CD4-positive, alpha-beta memory T cell (primary cell): ENCODE data around the gene FGFR4. TPM values are rescaled to one million over a fixed set of nuclear protein-coding genes. Genes with fewer than 3 reads are reported as not detected.

ENCODE experiments used
- CTCF ChIA-PET: fragments of 350-600 bp; sonication (Branson Sonifier 250); formaldehyde crosslinking; loops from one replicate; lab custom pipeline; 2021; ENCODE audit warnings: inconsistent platforms; ENCODE audit not compliant: partially characterized antibody; lab: Charles Lee
- POLR2A ChIA-PET: fragments of 350-600 bp; sonication (Branson Sonifier 250); formaldehyde crosslinking; loops from one replicate; lab custom pipeline; 2021; ENCODE audit not compliant: partially characterized antibody; lab: Charles Lee
- DNase-seq, 5 donors: peaks; one replicate each; pipeline versions ENCODE4 v3.0.0 to v3.0.0-alpha.2; 2020 to 2022; ENCODE audit warnings: mixed read lengths in 1 of 5
- H3K27ac ChIP-seq: one replicate; pipeline ENCODE4 v1.7.0; 2013; ENCODE audit warnings: low read depth, low read length
- H3K27me3 ChIP-seq: 2 replicates; pipeline ENCODE4 v1.7.0; 2013; ENCODE audit warnings: mild to moderate bottlenecking, low read length, moderate library complexity; ENCODE audit not compliant: insufficient read depth
- H3K36me3 ChIP-seq: 2 replicates; pipeline ENCODE4 v1.7.0; 2013; ENCODE audit warnings: mild to moderate bottlenecking, low read length, moderate library complexity; ENCODE audit not compliant: insufficient read depth
- H3K4me1 ChIP-seq: 2 replicates; pipeline ENCODE4 v1.7.0; 2013; ENCODE audit warnings: mild to moderate bottlenecking, low read length, moderate library complexity; ENCODE audit not compliant: insufficient read depth
- H3K4me3 ChIP-seq, 2 donors: one replicate each; pipeline ENCODE4 v1.7.0; 2013; ENCODE audit warnings: low read length in 2 of 2, mild to moderate bottlenecking in 1 of 2
- H3K9me3 ChIP-seq, 2 donors: one replicate each; pipeline ENCODE4 v1.7.0; 2013; ENCODE audit warnings: low read length in 2 of 2, control low read depth in 1 of 2; ENCODE audit not compliant: control insufficient read depth in 1 of 2
- H3K27ac Mint-ChIP-seq, 7 donors: one replicate each; pipeline ENCODE4 v1.8.0; 2020 to 2021; ENCODE audit warnings: mixed read lengths in 7 of 7, mild to moderate bottlenecking in 6 of 7, inconsistent platforms in 3 of 7, moderate library complexity in 3 of 7
- H3K27me3 Mint-ChIP-seq, 2 donors: one replicate each; pipeline ENCODE4 v1.8.0; 2020 to 2021; ENCODE audit warnings: mixed read lengths in 2 of 2
- H3K36me3 Mint-ChIP-seq, 2 donors: one replicate each; pipeline ENCODE4 v1.8.0; 2020 to 2021; ENCODE audit warnings: mixed read lengths in 2 of 2, inconsistent platforms in 1 of 2, mild to moderate bottlenecking in 1 of 2
- H3K4me1 Mint-ChIP-seq, 4 donors: one replicate each; pipeline ENCODE4 v1.8.0; 2020 to 2021; ENCODE audit warnings: mixed read lengths in 4 of 4, mild to moderate bottlenecking in 1 of 4
- H3K4me3 Mint-ChIP-seq, 8 donors: one replicate each; pipeline ENCODE4 v1.8.0; 2020 to 2021; ENCODE audit warnings: mixed read lengths in 8 of 8, mild to moderate bottlenecking in 7 of 8, moderate library complexity in 6 of 8, inconsistent platforms in 3 of 8
- H3K9me3 Mint-ChIP-seq, 8 donors: one replicate each; pipeline ENCODE4 v1.8.0; 2020 to 2021; ENCODE audit warnings: mixed read lengths in 8 of 8, mild to moderate bottlenecking in 5 of 8, inconsistent platforms in 3 of 8, moderate library complexity in 1 of 8
- intact Hi-C: fragments of 100-400 bp; cut with micrococcal nuclease; formaldehyde crosslinking; loops from one replicate; pipeline ENCODE4 v1.15.1; 2023
- polyA plus RNA-seq, 2 donors: library from polyadenylated mRNA; unstranded; fragments of 300-500 nt; fragmentation: Illumina TruSeq; gene quantifications; one replicate each; pipeline ENCODE4 v1.2.3, GENCODE V29; 2021
- total RNA-seq, 2 experiments: library from RNA; stranded (reverse); gene quantifications; one replicate each; pipeline ENCODE4 v1.2.3, GENCODE V29; 2021

The FGFR4 gene
- total and polyA plus RNA-seq, 4 experiments from 2014 or later: 2.2 to 3.0 TPM; not detected in 2

DNA sequence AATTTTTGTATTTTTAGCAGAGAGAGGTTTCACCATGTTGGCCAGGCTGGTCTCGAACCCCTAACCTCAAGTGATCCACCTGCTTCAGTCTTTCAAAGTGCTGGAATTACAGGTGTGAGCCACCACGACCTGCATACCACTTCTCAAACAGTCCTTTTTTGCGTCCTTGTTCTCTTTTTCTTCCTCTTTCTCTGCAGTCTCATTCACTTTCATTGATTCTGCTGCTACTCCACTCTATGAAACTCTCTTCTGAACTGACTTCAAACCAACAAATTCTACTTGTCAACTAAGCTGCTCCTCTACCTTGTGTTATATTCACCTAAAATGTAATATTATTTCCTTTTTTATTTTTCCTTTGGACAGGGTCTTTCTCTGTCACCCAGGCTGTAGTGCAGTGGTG lies 54.8 kb downstream of the FGFR4 start:
- peak overlapping the region in 5 of 7 donors; percentile 29 to 80 (median 48) for H3K27ac Mint-ChIP-seq
- CTCF ChIA-PET: interaction anchor here (1.1 to 1.9 kb wide), 3 partner anchors 31 to 70 kb away, joined by 3 to 6 read pairs (median 5); no protein-coding TSS in a partner anchor
- POLR2A ChIA-PET: no interaction called here
- no peaks in the 10 kb centered on the region for H3K27me3 Mint-ChIP-seq
- peaks cover 33 to 55% (median 41%) of the 10 kb centered on the region in 4 donors for H3K4me1 Mint-ChIP-seq
- Histone ChIP-seq H3K4me1 (peaks cover 55% of the 10 kb centered on the region), H3K36me3 (peaks cover 9% of the 10 kb centered on the region), H3K27me3 (no peaks in the 10 kb centered on the region), H3K9me3 (no peaks in the 10 kb centered on the region), H3K4me3 (no peak overlapping the region), H3K27ac (no peak overlapping the region)
- peak overlapping the region in 4 of 8 donors; percentile 21 to 69 (median 34) for H3K4me3 Mint-ChIP-seq
- peaks cover 31 to 55% of the 10 kb centered on the region in 2 donors for H3K36me3 Mint-ChIP-seq
- no peak for DNase-seq
- no peaks in the 10 kb centered on the region for H3K9me3 Mint-ChIP-seq
- intact Hi-C loops: no loop called here

DNA sequence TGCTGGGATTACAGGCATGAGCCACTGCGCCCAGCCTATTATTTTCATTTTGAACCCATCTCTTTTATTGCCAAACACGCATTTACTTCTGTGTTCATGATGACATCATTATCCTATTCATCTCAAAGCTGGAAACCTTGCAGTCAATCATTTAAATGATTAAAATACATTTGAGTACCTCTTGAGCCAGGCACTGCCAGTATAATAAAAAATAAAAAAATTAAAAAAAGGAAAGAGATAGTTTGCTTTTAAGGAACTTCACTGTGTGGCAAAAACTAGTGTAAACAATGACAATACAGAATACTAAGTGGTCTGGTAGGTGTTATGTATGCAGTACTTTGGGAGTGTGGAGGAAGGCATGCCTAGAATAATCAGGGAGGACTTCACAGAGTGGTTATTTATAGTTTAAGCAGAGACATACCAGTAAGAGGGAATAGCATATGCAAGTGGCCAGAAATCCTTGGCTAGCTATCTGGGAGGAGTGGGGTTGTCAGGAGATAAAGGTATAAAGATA lies 55.4 kb downstream of the FGFR4 start:
- Histone ChIP-seq H3K4me3 (no peak overlapping the region), H3K9me3 (no peaks in the 10 kb centered on the region), H3K27ac (no peak overlapping the region), H3K36me3 (peaks cover 8% of the 10 kb centered on the region), H3K27me3 (no peaks in the 10 kb centered on the region), H3K4me1 (peaks cover 49% of the 10 kb centered on the region)
- H3K36me3 Mint-ChIP-seq: peaks cover 28 to 53% of the 10 kb centered on the region in 2 donors
- H3K27ac Mint-ChIP-seq: peak overlapping the region in 4 of 7 donors; percentile 25 to 74 (median 43)
- ChIA-PET CTCF (no interaction called here), POLR2A (no interaction called here)
- intact Hi-C loops: no loop called here
- no peak for DNase-seq
- H3K4me3 Mint-ChIP-seq: no peak overlapping the region
- H3K9me3 Mint-ChIP-seq: no peaks in the 10 kb centered on the region
- no peaks in the 10 kb centered on the region for H3K27me3 Mint-ChIP-seq
- H3K4me1 Mint-ChIP-seq: peaks cover 30 to 48% (median 36%) of the 10 kb centered on the region in 4 donors

DNA sequence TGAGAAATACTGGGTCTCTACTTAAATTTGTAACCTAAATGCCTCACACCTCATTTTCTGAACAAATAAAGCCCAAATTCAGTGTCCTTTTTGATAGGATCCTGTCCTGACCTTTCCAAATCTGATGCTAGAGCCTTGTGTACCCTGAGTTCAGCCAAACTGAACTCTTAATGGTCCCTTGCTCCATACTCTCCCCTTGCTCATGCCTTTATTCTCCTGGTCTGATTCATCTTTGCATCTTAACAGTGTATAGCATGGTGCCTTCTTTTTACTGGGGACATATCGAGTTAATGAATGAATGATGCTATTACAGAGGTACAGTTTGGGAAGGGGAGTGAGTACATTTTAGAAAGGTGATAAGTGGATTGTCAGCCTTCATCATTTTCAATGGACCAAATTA lies 56.1 kb downstream of the FGFR4 start:
- Histone ChIP-seq H3K27me3 (no peaks in the 10 kb centered on the region), H3K4me1 (peaks cover 42% of the 10 kb centered on the region), H3K9me3 (no peaks in the 10 kb centered on the region), H3K36me3 (peaks cover 4% of the 10 kb centered on the region), H3K27ac (no peak overlapping the region), H3K4me3 (no peak overlapping the region)
- POLR2A ChIA-PET: no interaction called here
- H3K36me3 Mint-ChIP-seq: peaks cover 31 to 57% of the 10 kb centered on the region in 2 donors
- no peak for DNase-seq
- peaks cover 29 to 42% (median 34%) of the 10 kb centered on the region in 4 donors for H3K4me1 Mint-ChIP-seq
- intact Hi-C loops: no loop called here
- CTCF ChIA-PET: no interaction called here
- peak overlapping the region in 4 of 7 donors; percentile 2 to 28 (median 24) for H3K27ac Mint-ChIP-seq
- no peaks in the 10 kb centered on the region for H3K27me3 Mint-ChIP-seq
- peak overlapping the region in 1 of 8 donors; percentile 22 for H3K4me3 Mint-ChIP-seq
- H3K9me3 Mint-ChIP-seq: no peaks in the 10 kb centered on the region

DNA sequence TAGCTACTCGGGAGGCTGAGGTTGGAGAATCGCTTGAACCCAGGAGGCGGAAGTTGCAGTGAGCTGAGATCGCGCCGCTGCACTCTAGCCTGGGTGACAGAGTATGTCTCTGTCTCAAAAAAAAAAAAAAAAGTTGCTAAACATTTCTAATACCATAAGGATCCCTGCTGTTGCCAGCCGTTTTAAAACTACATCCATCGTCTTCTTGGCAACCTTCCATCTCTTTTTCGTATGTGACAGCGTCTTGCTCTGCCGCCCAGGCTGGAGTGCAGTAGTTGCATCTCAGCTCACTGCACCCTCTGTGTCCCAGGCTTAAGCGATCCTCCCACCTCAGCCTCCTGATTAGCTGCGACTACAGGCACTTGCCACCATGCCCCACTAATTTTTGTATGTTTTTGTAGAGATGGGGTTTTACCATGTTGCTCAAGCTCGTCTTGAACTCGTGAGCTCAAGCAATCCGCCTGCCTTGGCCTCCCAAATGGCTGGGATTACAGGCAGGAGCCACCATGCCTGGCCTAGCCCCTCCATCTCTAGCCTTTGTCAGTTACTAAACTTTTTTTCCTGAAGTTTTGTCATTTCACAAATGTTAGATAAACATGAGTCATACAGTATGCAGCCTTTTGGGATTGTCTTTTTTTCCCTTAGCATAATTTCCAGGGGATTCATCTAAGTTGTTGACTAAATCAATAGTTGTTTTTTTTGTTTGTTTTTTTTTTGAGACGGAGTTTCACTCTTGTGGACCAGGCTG lies 60.4 kb downstream of the FGFR4 start:
- ChIA-PET POLR2A (no interaction called here), CTCF (no interaction called here)
- Histone ChIP-seq H3K36me3 (peaks cover 4% of the 10 kb centered on the region), H3K4me3 (no peak overlapping the region), H3K27ac (no peak overlapping the region), H3K4me1 (peaks cover 9% of the 10 kb centered on the region), H3K27me3 (no peaks in the 10 kb centered on the region), H3K9me3 (no peaks in the 10 kb centered on the region)
- Mint-ChIP-seq H3K4me1 (peaks cover 10 to 15% (median 13%) of the 10 kb centered on the region in 4 donors), H3K27ac (peak overlapping the region in 2 of 7 donors; percentile 9 to 80), H3K36me3 (peaks cover 13 to 50% of the 10 kb centered on the region in 2 donors), H3K9me3 (no peaks in the 10 kb centered on the region), H3K27me3 (no peaks in the 10 kb centered on the region), H3K4me3 (no peak overlapping the region)
- no peak for DNase-seq
- intact Hi-C loops: no loop called here

Other genes with a start within 250 kb of the FGFR4 start
- 1 to 10 TPM; 1.5 to 3.1 TPM for gene HK3, start 187.6 kb upstream of the FGFR4 start, total RNA-seq
- not detected for gene HK3, start 187.6 kb upstream of the FGFR4 start, polyA plus RNA-seq
- gene UIMC1, start 80.1 kb upstream of the FGFR4 start, total RNA-seq: 10 to 100 TPM; 57.1 to 61.7 TPM
- gene UIMC1, start 80.1 kb upstream of the FGFR4 start, polyA plus RNA-seq: 10 to 100 TPM; 16.7 to 25.3 TPM
- 10 to 100 TPM; 24.0 to 29.1 TPM for gene ZNF346, start 64.2 kb upstream of the FGFR4 start, total RNA-seq
- gene ZNF346, start 64.2 kb upstream of the FGFR4 start, polyA plus RNA-seq: 10 to 100 TPM in 1 of 2 donors, 1 to 10 TPM in 1; 7.3 to 18.9 TPM
- 100 to 1,000 TPM; 116 to 122 TPM for gene NSD1, start 46.9 kb downstream of the FGFR4 start, total RNA-seq
- 10 to 100 TPM; 14.3 to 64.2 TPM for gene NSD1, start 46.9 kb downstream of the FGFR4 start, polyA plus RNA-seq
- 10 to 100 TPM; 19.8 to 20.5 TPM for gene RAB24, start 216.8 kb downstream of the FGFR4 start, total RNA-seq
- gene RAB24, start 216.8 kb downstream of the FGFR4 start, polyA plus RNA-seq: 10 to 100 TPM; 13.3 to 16.0 TPM
- gene PRELID1, start 216.9 kb downstream of the FGFR4 start, total RNA-seq: 10 to 100 TPM; 70.9 to 72.1 TPM
- 100 to 1,000 TPM; 209 to 229 TPM for gene PRELID1, start 216.9 kb downstream of the FGFR4 start, polyA plus RNA-seq
- 10 to 100 TPM; 17.3 TPM for gene MXD3, start 225.0 kb downstream of the FGFR4 start, total RNA-seq
- 1 to 10 TPM in 1 of 2 donors, under 1 TPM in 1; 0.28 to 1.2 TPM for gene MXD3, start 225.0 kb downstream of the FGFR4 start, polyA plus RNA-seq